HG02840 (cell line): ENCODE results near the gene FIGN.

Experiments used
- ATAC-seq: cut with Tn5 transposase; IDR thresholded peaks from one replicate; pipeline ENCODE4 v1.9.1; 2021; ENCODE audit warnings: mild to moderate bottlenecking, moderate library complexity, moderate number of reproducible peaks; ENCODE audit not compliant: unreplicated experiment, low FRiP score

Gene FIGN

GRCh38 chr2:163626208-163626607, 109.6 kb downstream of the FIGN start:
- ATAC-seq = no peak

DNA sequence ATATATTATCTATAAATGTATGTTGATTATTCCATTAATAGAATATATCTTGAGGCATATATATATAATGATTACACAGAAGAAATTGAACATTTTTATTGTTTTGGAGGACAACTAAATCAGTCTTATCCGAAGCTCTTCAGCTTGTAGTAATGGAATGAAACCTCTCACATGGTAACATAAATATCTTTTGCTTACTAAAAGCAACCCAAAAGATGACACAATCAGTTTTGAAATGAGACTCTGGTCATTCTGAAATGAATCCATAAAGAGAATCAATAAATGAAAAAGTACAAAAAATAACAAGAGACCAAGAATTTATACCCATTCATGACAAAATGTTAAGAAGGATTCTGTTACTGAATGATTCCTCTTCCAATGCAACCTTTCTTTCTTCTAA, 110.2 kb downstream of the FIGN start:
- no peak for ATAC-seq

DNA sequence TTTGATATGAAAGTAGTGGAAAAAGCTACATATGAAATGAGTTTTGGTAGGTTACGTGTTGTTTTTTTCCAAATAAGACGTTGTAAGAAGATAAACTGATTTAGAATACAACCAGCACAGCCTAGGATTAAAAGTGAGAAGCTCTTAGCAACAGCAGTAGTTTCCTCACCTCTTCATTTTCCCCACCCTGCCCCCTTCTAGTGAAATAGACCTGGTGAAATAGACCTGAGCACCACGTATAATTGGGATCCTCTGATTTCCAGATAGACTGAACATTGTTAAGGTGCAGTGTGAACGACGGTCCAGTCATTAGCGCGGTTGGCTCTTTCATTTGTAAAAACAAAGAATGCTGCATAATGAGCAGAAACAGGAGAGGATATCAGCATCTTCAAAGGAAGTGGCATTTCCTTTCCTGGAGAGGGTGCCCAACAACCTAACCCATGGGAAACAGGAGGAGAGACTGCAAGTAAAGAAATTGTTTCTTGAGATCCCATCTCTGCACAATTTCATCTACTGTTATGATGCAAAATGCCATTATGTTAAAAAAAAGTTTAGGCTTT, 114.3 kb downstream of the FIGN start:
- no peak for ATAC-seq

- no peak for ATAC-seq
These were observed 118.3 kb downstream of the FIGN start for GRCh38 chr2:163617517-163617916.

GRCh38 chr2:163613266-163613731, 122.5 kb downstream of the FIGN start:
- ATAC-seq = no peak

DNA sequence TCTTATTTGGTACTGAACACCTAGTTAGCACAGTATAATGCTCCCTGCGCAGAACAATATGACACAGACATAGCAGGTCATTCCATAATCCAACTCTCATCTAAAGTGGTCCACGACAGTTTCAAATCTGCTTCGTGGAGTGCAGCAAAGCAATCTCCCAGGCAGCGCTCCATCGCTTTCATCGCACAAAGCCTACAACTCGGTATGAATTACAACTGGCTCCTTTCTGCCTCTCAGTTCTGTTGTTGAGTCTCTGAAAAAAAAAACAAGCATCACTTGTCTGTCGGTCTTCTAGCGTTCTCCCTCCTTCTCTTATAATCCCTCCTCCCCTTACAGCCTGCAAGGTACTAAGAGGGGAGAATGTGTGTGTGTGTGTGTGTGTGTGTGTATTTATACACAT, 123.5 kb downstream of the FIGN start:
- no peak for ATAC-seq

- ATAC-seq = no peak
These were observed 124.3 kb downstream of the FIGN start for GRCh38 chr2:163611557-163611906.

DNA sequence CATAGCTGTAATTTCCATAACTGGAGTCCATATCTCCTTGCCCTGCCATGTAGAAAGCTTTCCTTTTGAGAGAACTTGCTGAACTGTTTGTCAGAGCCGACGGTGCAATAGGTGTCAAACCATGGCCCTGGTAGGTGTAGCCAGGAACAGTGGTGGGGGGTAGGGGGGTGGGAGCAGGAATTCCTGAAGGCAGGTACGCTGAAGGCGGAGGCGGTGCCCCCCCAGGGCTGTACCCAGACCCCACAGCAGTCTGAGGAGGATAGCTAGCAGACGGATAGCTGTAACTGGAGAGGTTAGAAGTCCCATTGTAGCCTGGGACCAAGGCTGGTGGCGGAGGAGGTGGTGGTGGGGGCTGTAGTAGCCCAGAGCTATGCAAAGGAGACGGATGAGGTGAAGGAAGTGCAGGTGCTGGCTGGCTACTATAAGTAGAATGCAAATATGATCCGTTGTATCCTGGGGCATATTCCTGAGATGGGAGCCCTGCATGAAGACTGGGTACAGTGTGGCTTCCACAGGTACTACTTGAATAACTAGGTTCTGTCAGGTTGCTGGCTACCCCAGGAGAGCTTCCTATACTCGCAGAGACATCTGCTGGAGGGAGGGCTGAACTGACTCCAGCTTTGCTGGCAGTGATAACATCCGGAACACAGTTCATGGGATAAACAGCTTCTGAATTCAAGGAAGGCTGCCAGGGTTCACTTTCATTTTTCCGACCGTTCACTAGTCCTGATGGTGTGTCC, 124.8 kb downstream of the FIGN start:
- no peak for ATAC-seq

GRCh38 chr2:163607630-163608029, 128.2 kb downstream of the FIGN start:
- ATAC-seq = no peak

GRCh38 chr2:163606878-163607277, 128.9 kb downstream of the FIGN start:
- ATAC-seq = no peak

- no peak for ATAC-seq
These were observed 130.0 kb downstream of the FIGN start for GRCh38 chr2:163605779-163606178.

GRCh38 chr2:163604941-163605555, 130.8 kb downstream of the FIGN start:
- ATAC-seq = no peak

DNA sequence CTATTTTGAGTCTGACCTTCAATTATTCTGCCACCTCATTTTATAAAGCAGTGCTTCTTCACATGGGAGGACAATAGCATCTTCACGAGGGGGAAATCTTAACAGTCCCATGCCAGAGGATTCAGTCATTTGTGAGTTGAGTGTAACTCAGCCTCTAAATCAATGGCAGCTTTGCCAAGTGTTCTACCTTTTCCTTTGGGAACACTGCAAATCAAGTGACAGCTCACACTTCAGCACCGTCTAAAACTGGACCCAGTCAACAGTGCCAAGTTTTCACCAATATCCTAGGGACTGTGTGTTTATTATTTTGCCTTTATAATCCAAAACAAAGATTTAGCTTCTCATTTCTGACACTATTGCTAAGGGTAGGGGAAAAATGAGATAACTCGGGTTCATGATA, 133.6 kb downstream of the FIGN start:
- no peak for ATAC-seq

DNA sequence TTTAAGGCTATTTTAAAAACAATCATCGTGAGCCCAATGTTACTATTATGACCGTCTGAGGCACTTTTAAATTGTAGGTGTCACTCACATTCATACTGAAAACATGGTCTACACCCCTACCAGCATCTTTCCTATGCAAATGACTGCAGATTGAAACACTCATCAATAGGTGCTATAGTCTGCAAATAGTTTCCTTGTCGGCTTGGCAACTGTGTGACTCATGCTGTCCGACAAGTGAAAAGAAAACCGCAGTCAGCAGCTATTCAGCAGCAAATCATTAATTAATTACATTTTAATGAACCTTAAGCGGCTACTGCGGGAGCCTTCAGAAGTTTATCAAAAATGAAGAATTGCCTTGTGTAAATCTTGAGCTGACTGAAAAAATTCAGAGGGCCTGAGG, 134.4 kb downstream of the FIGN start:
- ATAC-seq = no peak

GRCh38 chr2:163600801-163601200, 135.0 kb downstream of the FIGN start:
- ATAC-seq = no peak

- ATAC-seq = no peak
These were observed 140.8 kb downstream of the FIGN start for GRCh38 chr2:163595028-163595427.

DNA sequence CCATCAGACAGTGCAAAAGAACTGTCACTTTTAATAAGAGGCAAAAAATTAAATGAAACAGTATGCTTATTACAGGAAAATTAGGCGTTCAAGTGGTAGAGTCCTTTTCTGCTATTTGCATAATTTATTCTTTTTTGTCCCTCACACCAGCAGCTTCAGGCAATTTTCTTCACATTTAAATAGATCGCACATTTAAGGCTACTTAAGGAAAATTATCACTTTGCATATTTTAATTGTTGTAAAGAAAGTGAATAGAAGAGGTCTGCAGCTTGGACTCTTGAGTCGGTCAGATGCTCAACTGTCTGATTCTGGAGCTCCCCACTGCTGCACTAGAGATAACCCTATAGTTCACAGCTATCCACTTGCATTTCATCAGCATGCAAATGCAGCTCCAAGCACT, 141.3 kb downstream of the FIGN start:
- no peak for ATAC-seq

DNA sequence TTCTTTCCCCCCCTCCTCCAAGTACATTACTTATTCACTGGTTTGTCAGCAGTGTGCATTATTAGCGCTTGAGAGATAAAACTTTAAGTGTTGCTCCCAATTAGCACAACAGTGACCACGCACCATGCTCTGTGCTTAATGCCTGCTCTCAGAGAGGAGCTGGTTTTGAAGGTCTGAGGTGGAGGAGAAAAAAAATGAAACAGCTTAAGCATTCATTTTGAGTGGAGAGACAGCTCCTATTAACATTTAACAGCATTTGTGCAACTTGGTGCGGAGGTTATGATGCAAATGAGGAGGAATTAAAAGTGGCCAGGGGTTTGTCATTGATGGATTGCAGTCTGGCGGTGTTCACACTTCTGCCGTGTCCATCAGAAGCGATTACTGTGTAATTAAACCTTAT, 141.8 kb downstream of the FIGN start:
- no peak for ATAC-seq

DNA sequence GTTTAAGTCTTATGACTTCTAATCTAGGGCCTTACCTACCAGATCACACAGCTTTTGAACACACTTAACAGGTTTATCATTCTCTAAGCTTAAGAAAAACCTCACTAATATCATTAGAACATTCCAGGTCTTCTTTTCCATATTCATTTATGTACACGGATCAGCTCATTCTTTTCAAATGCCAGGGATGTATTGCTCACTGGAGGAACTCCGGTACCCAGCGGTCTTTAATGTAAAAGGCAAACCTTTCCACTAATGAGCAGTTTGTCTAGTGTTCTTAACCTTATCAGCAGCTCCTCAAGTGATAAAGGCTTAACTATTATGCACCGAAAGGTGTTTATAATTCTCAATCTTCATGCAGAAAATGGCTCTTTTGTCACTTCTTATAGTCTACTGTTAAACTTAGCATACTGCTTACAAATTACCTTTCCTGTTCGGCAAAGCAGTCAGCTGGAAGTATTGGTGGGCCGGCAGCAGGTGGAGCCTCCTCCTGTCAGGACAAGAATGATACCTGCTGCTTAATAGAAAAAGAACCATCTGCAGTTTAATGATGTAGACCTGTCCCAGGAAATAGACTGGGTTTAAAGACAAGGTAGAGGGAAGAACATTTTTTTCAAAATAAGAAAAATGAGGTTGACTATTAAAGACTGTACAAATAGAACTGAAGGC, 142.7 kb downstream of the FIGN start:
- no peak for ATAC-seq

DNA sequence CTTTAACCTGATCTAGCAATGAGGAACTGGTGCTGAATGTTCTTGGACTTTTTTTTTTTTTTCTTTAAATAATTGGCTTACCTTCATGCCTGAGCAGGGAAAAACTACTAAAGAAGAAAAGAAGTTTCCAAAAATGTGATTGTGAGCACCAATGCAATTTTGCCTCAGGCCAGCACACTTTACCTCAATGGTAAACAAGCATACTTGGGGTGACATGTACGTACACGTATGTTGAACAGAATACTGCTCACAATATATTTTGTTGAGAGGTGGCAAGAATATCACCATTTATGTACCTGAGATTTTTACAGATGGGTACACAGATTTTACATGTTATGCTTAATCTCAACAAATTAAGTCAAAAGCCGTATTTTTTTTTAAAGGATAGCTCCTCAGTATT, 144.3 kb downstream of the FIGN start:
- ATAC-seq = no peak

GRCh38 chr2:163580757-163581156, 155.1 kb downstream of the FIGN start:
- ATAC-seq = no peak
